ENCODE data around the gene TRIM7. TPM values are rescaled to one million over a fixed set of nuclear protein-coding genes. Genes with fewer than 3 reads are reported as not detected.

The TRIM7 gene
- total RNA-seq, 1 donor from 2014 or later, result 4.4 TPM

GRCh38 chr5:181233801-181234454 is 28.9 kb upstream of the TRIM7 start:
- no peak overlapping the region for H3K4me3 ChIP-seq (ENCODE audit: low read depth, low read length)
- TF ChIP-seq CTCF (IDR thresholded peaks at IDR 0.05; ENCODE audit: insufficient read depth, low read length, poor library complexity, severe bottlenecking), result no peak
- DNase-seq (ENCODE audit: low read depth), result no peak
- peaks cover 10% of the 10 kb centered on the region for H3K36me3 ChIP-seq (ENCODE audit: control insufficient read depth, insufficient read depth, low read length)
- no peaks in the 10 kb centered on the region for H3K27me3 ChIP-seq (ENCODE audit: control insufficient read depth, insufficient read depth, low read length)

- Histone ChIP-seq H3K36me3 (ENCODE audit: control insufficient read depth, insufficient read depth, low read length) (peaks cover 10% of the 10 kb centered on the region), H3K4me3 (ENCODE audit: low read depth, low read length) (no peak overlapping the region), H3K27me3 (ENCODE audit: control insufficient read depth, insufficient read depth, low read length) (no peaks in the 10 kb centered on the region)
- DNase-seq (ENCODE audit: low read depth), result no peak
- TF ChIP-seq CTCF (IDR thresholded peaks at IDR 0.05; ENCODE audit: insufficient read depth, low read length, poor library complexity, severe bottlenecking), result no peak
Observed at GRCh38 chr5:181233088-181233800, 28.2 kb upstream of the TRIM7 start.

- TF ChIP-seq CTCF (IDR thresholded peaks at IDR 0.05; ENCODE audit: insufficient read depth, low read length, poor library complexity, severe bottlenecking), result no peak
- no peaks in the 10 kb centered on the region for H3K27me3 ChIP-seq (ENCODE audit: control insufficient read depth, insufficient read depth, low read length)
- DNase-seq (ENCODE audit: low read depth), result no peak
- H3K36me3 ChIP-seq (ENCODE audit: control insufficient read depth, insufficient read depth, low read length), result peaks cover 7% of the 10 kb centered on the region
- H3K4me3 ChIP-seq (ENCODE audit: low read depth, low read length), result no peak overlapping the region
Observed at GRCh38 chr5:181232593-181232992, 27.6 kb upstream of the TRIM7 start.

GRCh38 chr5:181231432-181231831 is 26.4 kb upstream of the TRIM7 start:
- H3K27me3 ChIP-seq (ENCODE audit: control insufficient read depth, insufficient read depth, low read length), result no peaks in the 10 kb centered on the region
- TF ChIP-seq CTCF (IDR thresholded peaks at IDR 0.05; ENCODE audit: insufficient read depth, low read length, poor library complexity, severe bottlenecking), result no peak
- H3K36me3 ChIP-seq (ENCODE audit: control insufficient read depth, insufficient read depth, low read length), result peaks cover 1% of the 10 kb centered on the region
- no peak overlapping the region for H3K4me3 ChIP-seq (ENCODE audit: low read depth, low read length)
- no peak for DNase-seq (ENCODE audit: low read depth)

- H3K4me3 ChIP-seq (ENCODE audit: low read depth, low read length), result no peak overlapping the region
- TF ChIP-seq CTCF (IDR thresholded peaks at IDR 0.05; ENCODE audit: insufficient read depth, low read length, poor library complexity, severe bottlenecking), result no peak
- no peaks in the 10 kb centered on the region for H3K27me3 ChIP-seq (ENCODE audit: control insufficient read depth, insufficient read depth, low read length)
- H3K36me3 ChIP-seq (ENCODE audit: control insufficient read depth, insufficient read depth, low read length), result peaks cover 3% of the 10 kb centered on the region
- DNase-seq (ENCODE audit: low read depth), result no peak
Observed at GRCh38 chr5:181230551-181230950, 25.6 kb upstream of the TRIM7 start.

All from kidney epithelial cell (primary cell).